HG03342 (cell line): ENCODE results near the gene RNASE11.
"Not testable (repeated sequence)": the region's sequence is repeated elsewhere in the genome, so short reads cannot be mapped to it uniquely, and the experiment has no call there.

Experiments used
- ATAC-seq: cut with Tn5 transposase; IDR thresholded peaks from one replicate; pipeline ENCODE4 v1.9.1; 2021; ENCODE audit warnings: mild to moderate bottlenecking, moderate library complexity; ENCODE audit not compliant: unreplicated experiment

The RNASE11 gene

GRCh38 chr14:20614038-20614840 is 26.4 kb upstream of the RNASE11 start:
- no peak for ATAC-seq

DNA sequence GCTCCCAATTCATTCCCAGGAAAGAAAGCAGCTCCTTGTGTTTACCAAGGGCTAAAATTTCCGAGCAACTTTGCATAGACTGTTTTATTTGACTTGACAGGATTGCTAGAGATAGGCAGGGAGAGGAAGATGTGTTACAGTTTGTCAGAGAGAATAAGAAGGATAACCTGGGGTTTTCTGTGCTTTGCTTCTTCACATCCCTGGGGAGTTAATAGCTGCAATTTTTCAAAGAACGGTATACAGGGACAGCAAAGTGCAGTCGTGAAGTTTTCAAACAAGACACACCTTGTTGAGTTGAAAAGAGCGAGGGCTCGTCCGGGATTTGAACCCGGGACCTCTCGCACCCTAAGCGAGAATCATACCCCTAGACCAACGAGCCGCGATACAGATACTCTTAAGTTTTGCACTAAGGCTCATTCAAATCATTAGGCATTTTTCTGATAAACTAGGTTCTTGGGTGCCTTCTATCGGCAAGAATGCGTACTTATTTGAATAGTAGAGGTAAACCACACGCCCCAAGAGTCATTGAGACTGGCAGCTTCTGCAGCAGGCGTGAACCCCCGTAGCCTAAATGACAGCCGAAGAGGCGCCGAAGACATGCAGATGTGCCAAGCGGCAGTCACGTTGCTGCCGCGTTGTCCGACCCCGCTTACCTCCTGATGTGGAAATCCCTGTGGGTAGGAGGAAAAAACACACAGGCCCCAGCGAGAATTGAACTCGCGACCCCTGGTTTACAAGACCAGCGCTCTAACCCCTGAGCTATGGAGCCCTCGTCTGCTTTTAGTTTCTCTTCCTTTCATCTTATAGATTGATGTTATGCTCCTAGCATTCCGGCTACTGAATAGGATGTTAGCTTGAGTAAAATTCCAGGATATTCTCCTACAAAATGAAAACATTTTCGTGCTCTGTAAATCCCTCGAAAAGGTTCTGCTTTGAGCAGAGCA is 25.6 kb upstream of the RNASE11 start:
- peak; percentile 66 for ATAC-seq

DNA sequence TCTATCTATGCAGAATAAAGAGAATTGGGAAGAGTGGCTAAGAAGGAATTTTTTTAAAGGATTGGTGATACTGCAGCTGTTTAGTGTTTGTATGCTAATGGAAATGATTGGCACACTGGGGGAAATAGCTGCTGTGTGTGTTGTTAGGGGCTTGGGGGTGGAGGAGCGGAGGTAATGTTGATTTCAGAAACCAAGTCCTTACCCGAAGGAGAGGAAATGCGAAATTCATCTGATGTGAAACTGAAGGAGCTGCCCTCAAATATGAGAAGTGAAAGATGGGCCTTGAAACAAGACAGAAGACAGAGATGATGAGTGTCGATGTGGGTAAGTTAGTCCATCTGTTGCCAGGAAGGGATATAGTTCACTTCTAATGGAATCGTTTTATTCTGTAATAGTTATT is 24.6 kb upstream of the RNASE11 start:
- no peak for ATAC-seq

- no peak for ATAC-seq
Measured at GRCh38 chr14:20611277-20611676, 23.5 kb upstream of the RNASE11 start.

DNA sequence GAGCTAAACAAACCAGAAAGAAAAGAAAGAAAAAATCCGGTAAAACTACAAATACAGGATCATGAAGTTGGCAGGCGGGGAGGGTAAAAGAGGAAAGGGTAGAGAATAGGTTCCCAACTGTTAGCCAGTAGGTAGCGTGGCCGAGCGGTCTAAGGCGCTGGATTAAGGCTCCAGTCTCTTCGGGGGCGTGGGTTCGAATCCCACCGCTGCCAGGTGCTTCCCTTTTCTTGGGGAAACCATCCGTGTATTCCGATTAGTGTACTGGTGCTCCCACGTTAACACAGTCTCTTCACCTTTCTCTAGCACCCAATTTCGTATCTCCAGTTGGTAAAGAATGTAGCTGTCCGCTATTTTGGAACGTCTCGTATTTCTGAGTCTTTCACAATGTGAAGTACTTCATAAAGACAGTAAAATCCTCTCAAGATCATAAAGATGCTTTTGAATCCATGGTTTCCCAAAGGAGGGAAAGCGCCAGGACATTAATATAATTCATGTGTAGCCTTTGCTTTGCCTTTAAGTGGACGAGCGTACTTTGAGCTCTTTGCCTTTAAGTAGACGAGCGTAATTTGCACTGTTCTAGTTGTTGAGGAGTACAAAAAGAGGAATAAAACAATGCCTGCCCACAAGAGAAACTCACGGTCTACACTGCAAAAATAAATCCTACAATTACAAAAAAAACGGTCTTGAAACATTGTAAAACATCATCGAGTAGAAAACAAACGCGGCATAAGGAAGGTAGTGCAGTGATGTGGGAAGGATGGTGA is 22.4 kb upstream of the RNASE11 start:
- ATAC-seq = no peak

DNA sequence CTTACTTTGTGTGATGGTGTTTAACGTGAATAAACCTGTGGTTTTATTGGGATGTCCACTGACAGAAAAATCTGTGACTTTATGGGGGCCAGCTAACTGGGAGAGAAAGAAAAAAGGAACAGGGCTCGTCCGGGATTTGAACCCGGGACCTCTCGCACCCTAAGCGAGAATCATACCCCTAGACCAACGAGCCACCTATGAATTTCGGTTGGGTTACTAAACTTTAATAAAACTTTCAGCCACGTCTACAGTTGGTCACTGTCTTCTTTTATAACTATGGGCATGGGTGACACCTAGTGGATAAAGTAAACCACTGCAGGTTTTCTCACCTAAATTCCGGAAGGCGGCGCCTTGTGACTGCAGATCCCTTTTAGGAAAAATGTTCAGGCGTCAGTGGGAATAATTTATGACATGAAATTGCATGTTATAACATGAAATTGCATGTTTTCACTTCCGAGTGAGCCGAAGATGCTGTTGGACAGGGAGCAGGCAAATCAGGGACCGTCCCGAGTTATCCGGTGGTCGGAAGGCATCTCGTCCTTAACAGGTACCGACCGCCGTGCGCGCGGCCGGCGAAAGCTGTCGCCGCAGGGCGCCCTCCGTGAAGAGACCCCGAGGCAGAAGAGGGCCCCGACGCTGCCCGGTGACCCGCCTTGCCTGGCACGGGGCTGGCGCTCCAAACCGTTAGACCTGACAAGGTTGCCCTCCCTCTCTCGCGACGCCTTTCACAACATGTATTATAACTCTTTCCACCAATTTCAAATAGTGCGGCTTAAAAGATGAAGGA is 21.6 kb upstream of the RNASE11 start:
- ATAC-seq = no peak

DNA sequence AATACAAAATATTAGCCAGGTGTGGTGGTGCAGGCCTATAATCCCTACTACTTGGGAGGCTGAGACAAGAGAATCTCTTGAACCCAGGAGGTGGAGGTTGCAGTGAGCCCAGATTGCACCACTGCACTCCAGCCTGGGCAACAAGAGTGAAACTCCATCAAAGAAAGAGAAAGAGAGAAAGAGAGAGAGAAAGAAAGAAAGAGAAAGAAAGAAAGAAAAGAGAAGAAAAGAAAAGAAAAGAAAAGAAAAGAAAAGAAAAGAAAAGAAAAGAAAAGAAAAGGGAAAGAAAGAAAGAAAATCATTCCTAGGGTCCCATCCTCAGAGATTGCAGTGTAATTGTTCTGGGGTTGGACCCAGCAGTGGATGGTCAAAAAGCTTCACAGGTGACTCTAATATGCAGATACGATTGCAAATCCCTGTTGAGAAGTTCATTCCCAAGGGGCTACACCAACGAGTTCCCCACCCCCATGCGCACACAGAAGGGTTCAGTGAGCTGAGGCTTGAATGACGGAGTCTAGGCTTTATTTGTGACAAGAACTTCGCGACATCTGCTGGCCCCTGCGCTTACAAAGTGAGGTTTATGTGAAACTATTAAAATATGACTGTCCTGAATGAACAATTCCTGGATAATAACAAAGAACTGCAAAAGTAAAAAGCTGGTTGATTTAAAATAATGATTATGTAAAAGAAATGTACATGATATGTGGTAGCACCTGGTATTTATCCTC is 20.7 kb upstream of the RNASE11 start:
- ATAC-seq = no peak

- ATAC-seq = no peak
Measured at GRCh38 chr14:20607617-20608016, 19.8 kb upstream of the RNASE11 start.

GRCh38 chr14:20606902-20607242 is 19.1 kb upstream of the RNASE11 start:
- no peak for ATAC-seq

DNA sequence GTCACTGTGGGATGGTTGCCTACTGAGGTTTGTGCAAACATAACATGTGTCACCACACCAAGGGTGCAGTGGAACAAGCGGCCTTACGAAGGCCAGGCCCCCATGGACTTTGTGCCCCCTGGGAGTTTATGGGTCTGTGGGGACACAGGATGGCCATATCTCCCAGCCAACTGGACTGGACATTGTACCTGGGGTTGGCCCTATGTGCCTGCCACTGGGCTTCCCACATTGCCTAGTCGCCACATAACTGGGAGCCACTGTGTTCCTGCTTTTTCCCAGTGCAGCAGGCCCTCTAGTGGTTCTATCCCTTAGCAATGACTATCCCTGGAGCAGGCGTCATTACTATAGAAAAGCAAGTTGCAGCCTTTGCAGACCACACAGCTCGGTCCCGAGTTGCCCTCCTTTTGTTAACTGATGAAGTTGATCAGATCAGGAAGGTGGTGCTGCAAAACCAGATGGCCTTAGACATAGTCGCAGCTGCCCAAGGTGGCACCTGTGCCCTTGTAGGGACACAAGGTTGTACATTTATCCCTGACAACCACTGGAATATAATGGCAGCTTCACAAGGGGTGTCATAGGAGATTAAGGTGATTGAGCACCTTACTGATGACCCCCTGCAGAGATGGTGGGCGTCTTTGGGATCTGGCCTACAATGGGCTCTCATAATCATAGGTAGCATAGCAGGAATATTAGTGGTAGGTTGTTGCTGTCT is 18.5 kb upstream of the RNASE11 start:
- ATAC-seq = no peak

DNA sequence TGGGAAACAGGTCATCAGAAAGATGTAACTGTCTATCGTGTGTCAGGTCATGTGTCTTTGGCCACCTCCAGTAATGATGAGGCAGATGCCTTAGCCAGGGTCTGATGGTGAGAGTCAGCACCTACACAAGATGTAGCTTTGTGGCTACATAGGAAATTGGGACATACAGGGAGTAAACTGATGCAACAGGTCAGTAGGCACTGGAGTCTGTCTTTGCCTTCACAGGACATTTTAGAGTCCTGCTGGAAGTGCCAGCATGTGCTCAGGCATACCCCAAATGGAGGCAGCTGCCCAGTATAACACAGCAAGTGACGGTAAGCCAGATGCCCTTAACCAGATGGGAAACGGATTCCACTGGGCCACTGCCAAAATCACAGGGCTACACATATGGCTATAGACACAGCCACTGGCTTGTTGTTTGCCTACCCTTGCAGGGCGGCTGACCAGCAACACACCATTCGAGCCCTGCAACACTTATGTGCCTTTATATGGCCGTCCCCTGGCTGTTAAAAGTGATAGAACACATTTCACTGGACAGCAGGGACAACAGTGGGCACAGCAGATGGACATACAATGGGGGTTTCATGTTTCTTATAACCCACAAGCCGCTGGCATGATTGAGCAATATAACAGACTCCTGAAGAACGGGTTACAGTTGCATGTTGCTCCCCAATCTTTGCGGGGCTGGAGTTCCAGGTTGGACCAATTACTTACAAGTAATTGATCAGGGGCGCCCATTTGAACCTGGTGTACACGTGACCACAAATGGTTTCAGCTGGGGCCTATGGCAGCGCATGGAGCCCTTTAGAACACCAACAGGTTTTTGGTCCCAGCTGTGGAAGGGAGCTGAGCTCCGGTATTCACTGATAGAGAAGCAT is 16.3 kb upstream of the RNASE11 start:
- ATAC-seq = no peak

DNA sequence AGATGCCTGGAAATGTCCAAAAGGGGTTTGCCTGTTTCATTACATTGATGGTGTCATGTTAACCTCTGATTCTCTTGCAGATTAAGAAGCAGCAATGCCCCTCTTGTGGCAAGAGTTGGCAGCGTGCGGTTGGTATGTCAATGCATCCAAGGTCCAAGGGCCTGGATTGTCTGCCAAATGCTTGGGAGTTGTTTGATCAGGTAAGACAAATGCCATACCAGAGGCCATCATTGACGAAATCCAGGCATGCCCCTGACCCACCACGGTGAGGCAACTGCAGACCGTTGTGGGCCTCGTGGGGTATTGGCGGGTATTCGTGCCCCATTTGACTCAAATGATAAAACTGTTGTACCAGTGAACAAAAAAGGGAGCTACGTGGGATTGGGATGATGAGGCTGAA is 14.8 kb upstream of the RNASE11 start:
- no peak for ATAC-seq

GRCh38 chr14:20601522-20601921 is 13.7 kb upstream of the RNASE11 start:
- no peak for ATAC-seq

DNA sequence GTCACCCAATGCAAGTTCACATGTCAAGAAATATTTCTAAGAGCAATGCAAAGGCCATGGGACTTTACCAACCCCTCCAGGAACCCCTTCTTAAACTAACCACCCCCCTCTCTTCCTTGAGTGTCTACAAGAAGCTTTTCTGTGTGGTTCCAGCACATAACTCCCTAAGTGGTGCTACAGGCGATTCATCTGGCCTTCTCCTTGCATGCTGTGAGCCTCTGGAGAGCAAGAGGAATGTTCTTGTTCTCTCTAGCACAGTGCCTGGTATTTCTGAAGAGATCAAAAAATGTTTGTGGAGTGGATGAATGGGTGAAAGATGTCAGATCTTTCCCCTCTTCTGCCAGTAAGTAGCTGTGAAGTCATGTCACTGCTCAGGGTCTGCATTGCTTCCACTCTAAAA is 9.3 kb upstream of the RNASE11 start:
- no peak for ATAC-seq

GRCh38 chr14:20595726-20596125 is 7.9 kb upstream of the RNASE11 start:
- not testable (repeated sequence) for ATAC-seq

DNA sequence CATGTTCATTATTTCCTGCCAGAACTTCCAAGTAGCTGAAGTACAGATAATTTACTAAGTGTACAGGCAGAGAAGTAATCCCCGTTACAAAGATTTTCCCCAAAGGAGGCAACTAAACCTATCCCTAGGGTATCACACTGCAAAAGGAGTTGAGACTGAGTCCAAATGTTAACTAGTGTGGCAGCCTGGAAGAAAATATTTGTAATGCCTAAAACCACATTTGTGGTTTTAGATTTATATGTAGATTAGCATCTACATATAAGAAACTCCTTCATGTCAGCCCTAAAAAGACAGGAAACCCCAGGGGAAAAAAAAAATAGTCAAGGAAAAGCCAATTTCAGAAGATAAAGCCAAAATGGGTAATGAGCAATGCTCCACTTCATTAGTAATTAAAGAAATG is 4.8 kb upstream of the RNASE11 start:
- no peak for ATAC-seq

GRCh38 chr14:20591235-20591634 is 3.4 kb upstream of the RNASE11 start, which contains the start of gene RNASE12:
Gene RNASE12 (minus strand): TSS chr14:20591376. CDS start chr14:20590723, 653 bp downstream.
- ATAC-seq = no peak

DNA sequence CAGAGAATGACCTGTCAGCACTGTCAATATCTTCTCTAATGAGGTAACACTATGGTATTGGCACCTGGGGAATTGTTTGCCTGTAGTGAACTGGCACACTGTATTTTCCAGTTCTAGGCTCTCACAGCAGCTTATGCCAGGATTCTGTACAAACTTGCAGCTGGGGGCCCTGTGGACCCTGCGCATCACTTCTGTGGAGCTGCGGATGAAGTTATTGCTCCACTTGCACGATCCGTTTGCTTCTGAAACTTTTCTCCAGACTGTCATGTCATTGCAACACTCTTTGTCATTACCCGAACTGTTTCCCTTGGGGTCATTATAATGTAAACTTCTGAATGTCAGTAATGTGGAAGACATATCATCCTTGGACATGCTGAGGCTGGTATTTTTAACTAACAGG is 3.9 kb downstream of the RNASE11 start:
- no peak for ATAC-seq
